ENCODE measurements around the gene ALG1. TPM values are rescaled to one million over a fixed set of nuclear protein-coding genes. Genes with fewer than 3 reads are reported as not detected.
"Not testable (repeated sequence)": the region's sequence is repeated elsewhere in the genome, so short reads cannot be mapped to it uniquely, and the experiment has no call there.

ALG1 gene
- total and polyA plus RNA-seq, 4 donors: 14.5 to 24.1 (median 21.1) TPM

DNA sequence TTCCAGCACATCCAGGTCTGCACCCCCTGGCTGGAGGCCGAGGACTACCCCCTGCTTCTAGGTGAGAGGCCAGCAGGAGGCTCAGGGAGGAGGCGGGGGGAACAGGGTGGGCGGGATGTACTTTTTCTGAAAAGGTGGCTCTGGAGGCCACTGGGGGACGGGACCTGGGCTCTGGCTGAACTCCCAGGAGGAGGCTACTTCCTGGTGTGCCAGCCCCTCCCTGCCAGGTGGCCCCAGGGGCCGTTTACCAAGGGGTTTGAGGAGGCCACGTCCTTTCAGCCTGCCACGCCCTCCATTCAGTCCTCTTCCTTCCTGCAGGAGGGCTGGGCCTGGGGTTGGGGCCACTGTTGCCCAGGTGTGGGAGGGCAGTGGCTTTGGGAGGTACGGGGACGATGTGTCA is 9.4 kb downstream of the ALG1 start:
- H3K4me3 ChIP-seq (ENCODE audit: low read depth, low read length); H3K27me3 ChIP-seq (ENCODE audit: control insufficient read depth, insufficient read depth, low read length); DNase-seq (ENCODE audit: low read depth in 4 of 6, low spot score in 6 of 6); H3K4me1 ChIP-seq (ENCODE audit: control insufficient read depth, insufficient read depth, low read length); H3K27ac ChIP-seq (ENCODE audit: low read depth, low read length); H3K9me3 ChIP-seq (ENCODE audit: control insufficient read depth, insufficient read depth, low read length): not testable (repeated sequence)
- WGBS (ENCODE audit: insufficient coverage): 93% methylated on average over 2 of the region's 9 CpGs
- H3K36me3 ChIP-seq (ENCODE audit: control insufficient read depth, insufficient read depth, low read length): peaks cover 69% of the 10 kb centered on the region

DNA sequence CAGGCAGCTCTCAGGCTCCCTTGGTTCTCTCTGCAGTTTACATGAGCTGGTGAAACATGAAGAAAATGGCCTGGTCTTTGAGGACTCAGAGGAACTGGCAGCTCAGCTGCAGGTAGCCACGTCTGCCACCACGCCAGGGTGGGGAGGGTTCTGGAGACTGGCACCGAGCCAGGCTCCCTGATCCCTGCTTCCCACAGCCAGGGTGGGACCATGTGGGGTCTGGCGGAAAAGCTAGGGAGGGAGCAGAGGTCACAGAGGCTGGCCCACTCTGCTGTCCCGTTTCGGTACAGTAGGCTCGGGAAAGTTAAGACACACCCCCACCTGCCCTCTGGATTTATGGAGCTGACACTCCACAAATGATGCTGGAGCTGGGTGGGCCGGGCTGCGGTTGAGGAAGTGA is 12.0 kb downstream of the ALG1 start:
- not testable (repeated sequence) for DNase-seq (ENCODE audit: low read depth in 4 of 6, low spot score in 6 of 6); H3K4me1 ChIP-seq (ENCODE audit: control insufficient read depth, insufficient read depth, low read length); H3K27me3 ChIP-seq (ENCODE audit: control insufficient read depth, insufficient read depth, low read length); H3K4me3 ChIP-seq (ENCODE audit: low read depth, low read length); H3K27ac ChIP-seq (ENCODE audit: low read depth, low read length); H3K9me3 ChIP-seq (ENCODE audit: control insufficient read depth, insufficient read depth, low read length)
- 100% methylated on average over 3 of the region's 9 CpGs for WGBS (ENCODE audit: insufficient coverage)
- peaks cover 55% of the 10 kb centered on the region for H3K36me3 ChIP-seq (ENCODE audit: control insufficient read depth, insufficient read depth, low read length)

DNA sequence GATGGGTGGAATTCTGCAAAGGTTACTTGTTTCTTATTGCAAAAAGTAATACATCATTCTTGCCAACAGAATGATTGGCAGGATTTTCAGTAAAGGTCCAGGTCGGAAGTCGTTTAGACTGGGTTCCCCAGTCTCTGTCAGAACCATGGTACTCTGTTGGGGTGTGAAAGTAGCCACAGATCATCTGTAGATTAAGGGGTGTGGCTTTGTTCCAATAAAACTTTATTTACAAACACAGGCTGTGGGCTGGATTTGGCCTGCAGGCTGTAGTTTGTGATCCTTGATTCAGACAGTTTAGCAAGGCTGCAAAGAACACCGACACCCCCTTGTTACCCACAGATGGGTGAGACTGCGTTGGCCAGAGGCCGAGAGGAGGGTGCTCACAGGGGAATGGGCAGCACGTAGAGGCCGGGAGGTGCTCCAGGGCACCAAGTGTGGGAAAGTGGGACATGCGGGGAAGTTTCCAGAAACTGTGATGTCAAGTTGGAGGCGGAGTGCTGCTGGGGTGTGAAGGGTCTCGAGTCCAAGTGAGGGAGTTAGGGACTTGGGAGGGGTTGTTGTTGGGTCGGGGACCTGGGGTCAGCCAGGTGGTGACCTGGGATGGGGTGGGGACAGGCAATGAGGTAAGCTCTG is 12.6 kb downstream of the ALG1 start:
- H3K27ac ChIP-seq (ENCODE audit: low read depth, low read length); H3K9me3 ChIP-seq (ENCODE audit: control insufficient read depth, insufficient read depth, low read length); H3K4me3 ChIP-seq (ENCODE audit: low read depth, low read length); H3K27me3 ChIP-seq (ENCODE audit: control insufficient read depth, insufficient read depth, low read length); DNase-seq (ENCODE audit: low read depth in 4 of 6, low spot score in 6 of 6); H3K4me1 ChIP-seq (ENCODE audit: control insufficient read depth, insufficient read depth, low read length): not testable (repeated sequence)
- H3K36me3 ChIP-seq (ENCODE audit: control insufficient read depth, insufficient read depth, low read length): peaks cover 54% of the 10 kb centered on the region
- WGBS (ENCODE audit: insufficient coverage): 93% methylated on average over 5 of the region's 11 CpGs

DNA sequence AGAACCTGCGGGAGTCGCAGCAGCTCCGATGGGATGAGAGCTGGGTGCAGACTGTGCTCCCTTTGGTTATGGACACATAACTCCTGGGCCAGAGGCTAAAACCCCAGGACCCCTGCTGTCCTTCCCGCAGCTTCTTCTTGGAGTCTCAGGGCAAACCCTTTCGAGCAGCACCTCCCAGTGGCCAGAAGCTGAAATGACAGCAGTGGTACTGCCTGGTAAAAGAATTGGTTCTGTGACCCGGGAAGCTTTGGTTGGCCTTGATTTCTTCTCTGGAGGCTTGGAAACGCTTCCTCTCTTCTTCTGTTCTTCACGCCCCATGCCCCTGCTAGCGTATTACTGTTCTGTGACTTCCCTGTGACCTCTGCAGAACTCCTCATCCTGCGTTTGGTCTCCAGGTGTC is 13.2 kb downstream of the ALG1 start:
- peaks cover 55% of the 10 kb centered on the region for H3K36me3 ChIP-seq (ENCODE audit: control insufficient read depth, insufficient read depth, low read length)
- not testable (repeated sequence) for H3K4me3 ChIP-seq (ENCODE audit: low read depth, low read length); H3K9me3 ChIP-seq (ENCODE audit: control insufficient read depth, insufficient read depth, low read length); H3K27me3 ChIP-seq (ENCODE audit: control insufficient read depth, insufficient read depth, low read length); H3K27ac ChIP-seq (ENCODE audit: low read depth, low read length); H3K4me1 ChIP-seq (ENCODE audit: control insufficient read depth, insufficient read depth, low read length)
- peak in 2 of 6 donors; percentile 49 to 61 for DNase-seq (ENCODE audit: low read depth in 4 of 6, low spot score in 6 of 6)
- 62% methylated on average over 10 of the region's 10 CpGs for WGBS (ENCODE audit: insufficient coverage)

DNA sequence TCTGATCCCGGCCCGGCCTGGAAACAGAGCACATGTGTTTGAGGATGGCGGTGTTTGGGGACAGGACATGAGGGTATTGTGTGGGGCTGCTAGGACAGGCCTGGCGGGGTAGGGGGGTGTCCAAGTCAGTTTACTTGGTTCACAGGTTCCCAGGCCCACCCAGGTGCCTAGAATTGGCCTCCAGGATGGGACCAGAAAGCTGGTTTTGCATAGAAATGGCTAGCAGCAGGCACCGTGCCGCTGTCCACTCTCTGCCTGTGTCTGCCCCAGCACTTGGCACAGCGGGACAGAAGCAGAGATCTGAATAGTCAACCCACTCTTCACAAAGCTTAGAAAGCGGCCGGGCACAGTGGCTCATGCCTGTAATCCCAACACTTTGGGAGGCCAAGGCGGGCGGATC is 14.1 kb downstream of the ALG1 start:
- not testable (repeated sequence) for DNase-seq (ENCODE audit: low read depth in 4 of 6, low spot score in 6 of 6); H3K27ac ChIP-seq (ENCODE audit: low read depth, low read length); H3K27me3 ChIP-seq (ENCODE audit: control insufficient read depth, insufficient read depth, low read length); H3K4me3 ChIP-seq (ENCODE audit: low read depth, low read length); H3K4me1 ChIP-seq (ENCODE audit: control insufficient read depth, insufficient read depth, low read length); H3K9me3 ChIP-seq (ENCODE audit: control insufficient read depth, insufficient read depth, low read length)
- peaks cover 55% of the 10 kb centered on the region for H3K36me3 ChIP-seq (ENCODE audit: control insufficient read depth, insufficient read depth, low read length)
- WGBS (ENCODE audit: insufficient coverage): 97% methylated on average over 9 of the region's 11 CpGs

DNA sequence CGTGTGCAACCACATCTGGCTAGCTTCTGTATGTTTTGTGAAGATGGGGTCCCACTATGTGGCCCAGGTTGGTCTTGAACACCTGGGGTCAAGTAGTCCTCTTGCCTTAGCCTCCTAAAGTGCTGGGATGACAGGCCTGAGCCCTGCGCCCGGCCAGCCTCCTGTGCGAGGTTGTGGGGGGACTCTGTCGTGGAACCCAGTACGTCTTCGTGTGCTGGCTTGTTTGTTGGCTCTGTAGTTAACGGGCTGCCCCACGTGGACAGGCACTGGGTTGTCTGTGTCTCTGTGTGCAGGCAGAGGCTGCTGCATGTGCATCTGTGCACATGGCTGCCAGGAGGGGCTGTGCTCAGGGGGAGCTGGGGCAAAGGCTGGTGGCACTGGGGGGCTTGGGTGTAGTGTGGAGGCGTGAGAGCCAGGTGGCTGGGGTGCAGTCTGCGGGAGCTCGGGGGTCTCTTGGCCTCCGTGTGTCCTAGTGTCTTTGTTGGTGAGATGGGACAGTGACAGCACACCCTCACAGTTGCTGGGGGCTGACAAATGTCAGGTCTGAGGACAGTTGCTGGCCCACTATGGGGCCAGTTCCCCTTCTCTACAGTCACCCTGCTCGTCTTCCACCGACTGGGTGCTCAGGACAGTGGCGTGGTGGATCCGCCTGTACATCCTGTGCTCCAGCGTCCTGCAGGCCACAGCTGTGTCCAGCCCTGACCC is 16.6 kb downstream of the ALG1 start:
- 91% methylated on average over 17 of the region's 18 CpGs for WGBS (ENCODE audit: insufficient coverage)
- H3K4me1 ChIP-seq (ENCODE audit: control insufficient read depth, insufficient read depth, low read length); H3K27ac ChIP-seq (ENCODE audit: low read depth, low read length); H3K9me3 ChIP-seq (ENCODE audit: control insufficient read depth, insufficient read depth, low read length); DNase-seq (ENCODE audit: low read depth in 4 of 6, low spot score in 6 of 6); H3K4me3 ChIP-seq (ENCODE audit: low read depth, low read length); H3K27me3 ChIP-seq (ENCODE audit: control insufficient read depth, insufficient read depth, low read length): not testable (repeated sequence)
- peaks cover 39% of the 10 kb centered on the region for H3K36me3 ChIP-seq (ENCODE audit: control insufficient read depth, insufficient read depth, low read length)

DNA sequence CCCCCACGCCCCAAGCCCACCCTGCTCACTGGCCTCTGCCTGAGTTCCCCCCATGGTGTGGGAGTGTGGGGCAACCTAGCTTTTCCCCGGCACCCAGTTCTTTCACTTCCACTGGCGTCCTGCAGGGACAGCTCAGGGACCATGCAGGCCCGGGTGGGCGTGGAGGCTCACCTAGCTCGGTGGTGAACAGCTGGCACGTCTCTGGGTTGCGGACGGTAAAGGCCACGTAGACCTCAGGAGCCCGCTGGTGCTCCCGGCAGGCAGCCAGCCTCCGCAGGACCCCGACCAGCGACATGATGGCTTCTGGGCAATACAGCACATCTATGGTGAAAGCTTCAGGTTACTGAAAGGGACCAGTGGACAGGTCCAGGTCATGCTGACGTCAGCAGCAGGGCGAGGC is 17.3 kb downstream of the ALG1 start:
- not testable (repeated sequence) for DNase-seq (ENCODE audit: low read depth in 4 of 6, low spot score in 6 of 6); H3K4me1 ChIP-seq (ENCODE audit: control insufficient read depth, insufficient read depth, low read length); H3K9me3 ChIP-seq (ENCODE audit: control insufficient read depth, insufficient read depth, low read length); H3K27me3 ChIP-seq (ENCODE audit: control insufficient read depth, insufficient read depth, low read length); H3K27ac ChIP-seq (ENCODE audit: low read depth, low read length); H3K4me3 ChIP-seq (ENCODE audit: low read depth, low read length)
- H3K36me3 ChIP-seq (ENCODE audit: control insufficient read depth, insufficient read depth, low read length): peaks cover 33% of the 10 kb centered on the region
- 96% methylated on average over 11 of the region's 17 CpGs for WGBS (ENCODE audit: insufficient coverage)

DNA sequence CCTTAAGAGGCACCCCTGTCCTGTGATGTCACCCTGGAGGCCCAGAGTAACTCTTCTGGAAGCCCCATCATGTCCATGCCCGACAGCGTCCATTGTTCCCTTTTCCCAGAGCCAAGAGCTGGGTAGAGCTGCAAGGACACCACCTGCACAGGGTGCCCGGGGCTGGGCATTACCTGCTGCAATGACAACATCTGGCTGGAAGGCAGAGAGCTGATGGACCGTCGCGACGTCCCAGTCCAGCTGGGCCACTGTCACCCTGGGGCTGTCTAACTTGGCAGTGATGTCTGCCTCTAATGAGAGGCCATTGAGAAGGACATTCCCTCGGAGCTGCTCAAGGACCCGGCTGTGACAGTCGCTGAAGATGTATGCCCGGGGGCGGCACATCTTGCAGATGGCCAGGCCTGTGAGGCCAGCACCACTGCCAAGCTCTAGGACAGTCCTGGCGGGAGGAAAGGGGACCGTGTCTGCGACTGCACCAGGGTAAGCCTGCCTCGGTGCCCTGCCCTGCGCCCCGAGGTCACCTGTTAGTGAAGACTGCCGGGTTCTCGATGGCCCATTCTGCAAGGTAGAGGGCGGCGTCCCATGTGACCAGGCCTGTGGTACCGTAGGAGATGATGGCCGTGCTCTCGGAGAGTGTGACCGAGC is 18.4 kb downstream of the ALG1 start:
- H3K9me3 ChIP-seq (ENCODE audit: control insufficient read depth, insufficient read depth, low read length); H3K27ac ChIP-seq (ENCODE audit: low read depth, low read length); H3K4me1 ChIP-seq (ENCODE audit: control insufficient read depth, insufficient read depth, low read length); H3K27me3 ChIP-seq (ENCODE audit: control insufficient read depth, insufficient read depth, low read length); H3K4me3 ChIP-seq (ENCODE audit: low read depth, low read length); DNase-seq (ENCODE audit: low read depth in 4 of 6, low spot score in 6 of 6): not testable (repeated sequence)
- 91% methylated on average over 25 of the region's 26 CpGs for WGBS (ENCODE audit: insufficient coverage)
- H3K36me3 ChIP-seq (ENCODE audit: control insufficient read depth, insufficient read depth, low read length): peaks cover 27% of the 10 kb centered on the region

DNA sequence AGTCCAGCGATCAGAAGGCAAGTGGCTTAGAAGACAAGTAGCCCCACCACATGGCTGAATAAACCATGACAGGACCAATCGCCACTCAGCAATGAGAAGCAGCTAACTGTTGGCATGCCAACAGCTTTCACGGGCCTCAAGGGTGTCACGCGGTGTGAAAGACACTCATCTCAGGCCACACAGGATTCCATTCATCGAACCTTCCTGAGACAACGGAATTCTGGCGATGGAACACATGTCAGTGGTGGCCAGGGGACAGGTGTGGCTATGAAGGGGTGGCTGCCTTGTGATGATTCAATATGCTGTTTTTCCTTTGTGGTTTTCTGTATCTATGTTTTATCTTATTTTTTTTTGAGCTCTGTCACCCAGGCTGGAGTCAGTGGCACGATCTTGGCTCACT is 18.9 kb downstream of the ALG1 start:
- 100% methylated on average over 2 of the region's 9 CpGs for WGBS (ENCODE audit: insufficient coverage)
- not testable (repeated sequence) for H3K27ac ChIP-seq (ENCODE audit: low read depth, low read length); H3K4me1 ChIP-seq (ENCODE audit: control insufficient read depth, insufficient read depth, low read length); H3K27me3 ChIP-seq (ENCODE audit: control insufficient read depth, insufficient read depth, low read length); H3K4me3 ChIP-seq (ENCODE audit: low read depth, low read length); DNase-seq (ENCODE audit: low read depth in 4 of 6, low spot score in 6 of 6); H3K9me3 ChIP-seq (ENCODE audit: control insufficient read depth, insufficient read depth, low read length)
- H3K36me3 ChIP-seq (ENCODE audit: control insufficient read depth, insufficient read depth, low read length): peaks cover 26% of the 10 kb centered on the region

DNA sequence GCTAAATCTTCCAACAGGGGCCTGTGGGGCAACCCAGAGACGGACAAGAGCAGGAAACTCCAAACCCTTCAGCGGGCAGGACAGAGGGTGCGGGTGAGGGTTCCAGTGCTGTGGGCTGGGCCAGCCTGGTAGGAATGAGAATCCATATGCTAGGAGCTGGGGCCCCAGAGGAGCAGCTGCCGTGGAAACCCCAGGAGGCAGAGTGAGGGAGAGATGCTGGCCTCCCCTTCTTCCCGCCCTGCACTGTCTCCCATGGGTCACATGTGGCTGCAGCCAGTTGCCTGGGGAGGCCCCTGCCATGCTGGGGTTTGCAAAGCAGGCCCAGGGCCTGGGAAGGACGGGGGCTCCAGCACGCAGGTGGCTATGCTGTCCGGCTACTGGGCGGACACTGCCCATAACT is 21.4 kb downstream of the ALG1 start:
- not testable (repeated sequence) for DNase-seq (ENCODE audit: low read depth in 4 of 6, low spot score in 6 of 6); H3K4me1 ChIP-seq (ENCODE audit: control insufficient read depth, insufficient read depth, low read length); H3K27ac ChIP-seq (ENCODE audit: low read depth, low read length); H3K27me3 ChIP-seq (ENCODE audit: control insufficient read depth, insufficient read depth, low read length); H3K9me3 ChIP-seq (ENCODE audit: control insufficient read depth, insufficient read depth, low read length); H3K4me3 ChIP-seq (ENCODE audit: low read depth, low read length)
- H3K36me3 ChIP-seq (ENCODE audit: control insufficient read depth, insufficient read depth, low read length): peaks cover 19% of the 10 kb centered on the region
- WGBS (ENCODE audit: insufficient coverage): 90% methylated on average over 2 of the region's 9 CpGs

Data from spinal cord (tissue), 10 donors.